Right lobe of liver (tissue), 4 donors: ENCODE data around the gene TIPRL.

ENCODE experiments used
- POLR2A ChIP-seq: fragments of 450-650 bp; IDR thresholded peaks from one replicate; pipeline ENCODE4 v1.6.1; 2017; ENCODE audit warnings: antibody characterized with exemption, mild to moderate bottlenecking
- TF ChIP-seq, protein P1 (sequence below), 4 donors: fragments of 200-600 bp in 3 of 4; fragments of 450-650 bp in 1 of 4; IDR thresholded peaks; one replicate each; pipeline versions ENCODE4 v1.5.1 to v1.8.0; 2016 to 2022; ENCODE audit warnings: antibody characterized with exemption in 4 of 4, mild to moderate bottlenecking in 2 of 4
- donor health status: DM: no; HTN: no; CAD: no.
- donor health status: DM: no; HTN: no; CAD: no.
- donor health status: DM: no; HTN: yes; CAD: no.

DNA sequence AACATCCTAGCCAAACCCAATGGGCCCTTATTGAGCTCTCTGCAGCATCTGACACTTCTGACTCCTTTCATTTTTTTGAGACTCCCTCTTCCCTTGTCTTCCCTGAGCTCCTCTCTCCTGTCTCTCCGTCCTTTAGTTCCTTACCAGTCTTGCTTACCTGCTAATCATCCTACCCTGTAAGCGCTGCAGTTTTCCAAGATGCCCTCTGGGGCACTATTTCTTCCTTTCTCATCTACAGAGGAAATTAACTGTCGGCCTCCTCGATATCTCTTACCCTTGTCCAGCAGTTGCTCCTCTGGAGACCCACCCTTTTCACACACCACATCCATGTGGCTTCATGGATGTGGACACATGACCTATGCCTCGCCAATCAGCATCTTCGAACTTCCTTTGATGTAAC, 48.8 kb upstream of the TIPRL start:
- no peak for TF ChIP-seq POLR2A
- TF ChIP-seq, protein P1, sequence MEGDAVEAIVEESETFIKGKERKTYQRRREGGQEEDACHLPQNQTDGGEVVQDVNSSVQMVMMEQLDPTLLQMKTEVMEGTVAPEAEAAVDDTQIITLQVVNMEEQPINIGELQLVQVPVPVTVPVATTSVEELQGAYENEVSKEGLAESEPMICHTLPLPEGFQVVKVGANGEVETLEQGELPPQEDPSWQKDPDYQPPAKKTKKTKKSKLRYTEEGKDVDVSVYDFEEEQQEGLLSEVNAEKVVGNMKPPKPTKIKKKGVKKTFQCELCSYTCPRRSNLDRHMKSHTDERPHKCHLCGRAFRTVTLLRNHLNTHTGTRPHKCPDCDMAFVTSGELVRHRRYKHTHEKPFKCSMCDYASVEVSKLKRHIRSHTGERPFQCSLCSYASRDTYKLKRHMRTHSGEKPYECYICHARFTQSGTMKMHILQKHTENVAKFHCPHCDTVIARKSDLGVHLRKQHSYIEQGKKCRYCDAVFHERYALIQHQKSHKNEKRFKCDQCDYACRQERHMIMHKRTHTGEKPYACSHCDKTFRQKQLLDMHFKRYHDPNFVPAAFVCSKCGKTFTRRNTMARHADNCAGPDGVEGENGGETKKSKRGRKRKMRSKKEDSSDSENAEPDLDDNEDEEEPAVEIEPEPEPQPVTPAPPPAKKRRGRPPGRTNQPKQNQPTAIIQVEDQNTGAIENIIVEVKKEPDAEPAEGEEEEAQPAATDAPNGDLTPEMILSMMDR (IDR thresholded peaks at IDR 0.05), result no peak
